GM18508 (cell line): Measurements from ENCODE around the gene METTL18.
"Not testable (repeated sequence)": the region's sequence is repeated elsewhere in the genome, so short reads cannot be mapped to it uniquely, and the experiment has no call there.

Experiments
- ATAC-seq: cut with Tn5 transposase; IDR thresholded peaks from one replicate; pipeline ENCODE4 v1.9.1; 2021; ENCODE audit warnings: moderate number of reproducible peaks; ENCODE audit not compliant: insufficient read depth, unreplicated experiment

Gene METTL18

DNA sequence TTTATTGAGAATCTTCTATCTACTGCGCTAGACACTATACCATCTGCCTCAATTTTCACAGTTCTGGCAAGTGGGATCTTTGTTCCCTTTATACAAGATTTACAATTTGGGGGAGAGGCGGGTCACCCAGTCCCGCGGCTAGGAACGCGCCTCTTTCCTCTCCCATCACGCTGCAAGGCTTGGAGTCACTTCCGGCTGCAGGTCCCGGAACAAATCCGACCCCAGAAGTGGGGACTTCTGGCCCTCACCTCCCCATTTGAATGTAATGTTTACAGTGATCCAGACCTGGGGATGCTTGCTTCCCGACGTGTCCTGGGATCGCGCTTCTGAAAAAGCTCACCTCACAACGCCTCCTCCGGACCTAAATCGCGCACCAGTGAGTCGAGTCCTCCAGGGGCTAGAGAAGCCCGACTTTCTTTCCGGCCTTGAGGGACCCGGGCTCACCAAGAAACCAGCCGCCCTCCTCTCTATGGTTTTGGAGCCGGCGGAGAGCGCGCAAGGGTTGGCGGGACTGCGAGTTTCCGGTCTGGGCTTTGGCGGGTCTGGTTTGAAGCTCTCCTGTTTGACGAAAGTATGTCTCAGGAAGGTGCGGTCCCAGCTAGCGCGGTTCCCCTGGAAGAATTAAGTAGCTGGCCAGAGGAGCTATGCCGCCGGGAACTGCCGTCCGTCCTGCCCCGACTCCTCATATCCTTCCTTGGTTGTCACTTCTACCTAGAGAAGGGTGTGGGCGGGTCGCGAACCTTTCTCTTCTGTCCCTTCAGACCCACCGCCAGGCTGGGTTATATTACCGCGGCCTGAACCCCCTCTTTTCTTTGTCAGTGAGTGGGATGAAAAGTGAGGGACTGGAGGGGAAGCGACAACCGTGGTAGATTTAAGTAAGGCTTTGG, at the start of gene METTL18:
Gene METTL18, minus strand, starts transcription at position 378 of the 887 bp plus-strand sequence. CDS start 1,212 bp downstream, outside the sequence.
- ATAC-seq, result peak; percentile 74

DNA sequence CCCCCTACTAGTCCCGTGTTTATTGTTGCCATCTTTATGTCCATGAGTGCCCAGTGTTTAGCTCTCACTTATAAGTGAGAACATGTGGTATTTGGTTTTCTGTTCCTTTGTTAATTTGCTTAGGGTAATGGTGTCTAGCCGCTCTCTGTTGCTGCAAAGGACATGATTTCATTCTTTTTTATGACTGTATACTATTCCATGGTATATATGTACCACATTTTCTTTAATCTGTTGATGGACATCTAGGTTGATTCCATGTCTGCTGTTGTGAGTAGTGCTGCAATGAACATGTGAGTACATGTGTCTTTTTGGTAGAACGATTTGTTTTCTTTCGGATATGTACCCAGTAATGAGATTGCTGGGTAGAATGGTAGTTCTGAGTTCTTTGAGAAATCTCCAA, 44.2 kb upstream of the METTL18 start:
- ATAC-seq, result no peak

DNA sequence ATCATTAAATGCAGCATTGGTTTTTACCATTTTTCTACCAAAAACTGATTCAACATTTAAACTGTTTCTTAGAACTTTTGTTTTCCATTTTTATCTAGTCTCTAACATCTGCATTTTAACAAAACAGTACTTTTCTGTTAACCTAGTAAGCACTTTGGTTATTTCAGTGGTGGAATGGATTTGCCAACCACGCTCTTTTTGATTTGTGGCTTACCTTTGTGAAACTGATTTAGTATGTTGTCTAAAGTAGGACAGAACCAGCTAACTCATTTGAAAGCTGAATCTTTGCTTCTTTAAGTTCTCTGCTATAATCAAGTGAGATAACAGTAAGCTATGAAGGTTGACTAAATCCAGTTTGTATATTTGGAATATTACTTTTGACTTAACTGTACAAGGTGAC, 41.5 kb upstream of the METTL18 start:
- ATAC-seq, result no peak

DNA sequence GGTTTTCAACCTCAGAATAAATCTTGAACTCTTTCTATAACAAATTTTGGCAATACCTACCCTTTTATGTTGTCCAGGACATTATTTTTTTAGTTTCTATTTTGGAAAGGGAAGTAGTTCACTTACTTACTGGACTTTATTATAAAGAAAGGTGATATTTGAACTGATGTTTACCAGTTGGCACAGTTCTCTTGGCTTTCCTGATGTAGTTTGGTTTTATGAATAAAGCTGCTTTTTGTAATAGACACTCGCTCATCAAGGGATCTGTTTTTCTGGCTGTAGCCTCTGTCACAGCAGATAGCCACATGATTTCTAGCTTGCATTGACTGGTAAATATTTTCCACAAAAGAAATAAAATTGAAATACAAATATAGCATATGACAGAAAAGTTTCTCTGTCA, 40.9 kb upstream of the METTL18 start:
- ATAC-seq, result no peak

DNA sequence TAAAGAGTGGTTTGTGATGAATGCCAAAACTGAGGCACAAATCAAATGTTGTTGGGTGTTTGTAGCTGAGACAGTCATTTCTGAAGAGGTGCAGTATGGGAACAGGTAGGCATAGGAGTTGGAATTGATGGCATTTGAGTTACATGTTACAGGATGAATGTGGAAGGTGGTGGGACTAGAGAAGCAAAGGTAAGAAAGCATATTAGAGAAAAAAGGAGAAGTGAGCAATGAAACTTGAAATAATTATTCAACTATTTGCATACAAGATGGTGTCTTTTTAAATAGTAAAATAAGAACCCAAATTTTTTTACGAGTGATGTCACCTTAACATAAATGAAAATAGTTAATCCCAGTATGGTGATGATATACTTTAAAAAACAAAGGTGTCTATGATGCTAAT, 40.2 kb upstream of the METTL18 start:
- no peak for ATAC-seq

DNA sequence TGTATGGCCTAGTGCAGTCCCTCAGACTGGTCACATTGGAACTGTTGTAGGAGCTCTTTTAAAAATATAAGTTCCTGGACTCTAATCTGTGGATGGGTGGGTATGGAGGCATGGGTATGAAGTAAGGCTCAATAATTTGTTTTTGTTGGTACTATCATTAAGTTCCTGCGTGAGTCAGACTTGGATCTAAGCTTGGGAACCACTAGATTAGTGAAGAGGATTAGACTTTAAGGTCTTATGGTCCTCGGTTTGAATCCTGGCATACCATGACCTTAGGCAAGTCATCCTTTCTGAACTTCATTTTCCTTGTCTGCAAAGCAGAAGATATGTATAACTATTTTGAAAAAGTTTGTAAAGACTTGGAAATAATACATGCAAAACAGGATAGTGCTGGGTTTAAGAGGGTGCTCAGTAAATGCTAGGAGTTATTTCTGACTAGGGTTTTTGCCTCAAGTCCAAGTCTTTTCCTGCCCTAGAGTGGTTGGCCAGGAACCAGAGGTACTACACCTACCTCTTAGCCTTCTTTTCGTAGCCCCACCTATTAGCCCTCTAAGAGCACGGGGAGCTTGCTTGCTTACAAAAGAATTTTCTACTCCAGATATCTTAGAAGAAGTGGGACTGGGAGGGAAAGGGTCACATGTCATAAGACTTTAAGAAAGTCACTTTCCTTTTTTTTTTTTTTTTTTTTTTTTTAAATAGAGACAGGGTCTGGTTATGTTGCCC, 38.6 kb upstream of the METTL18 start:
- ATAC-seq, result no peak

DNA sequence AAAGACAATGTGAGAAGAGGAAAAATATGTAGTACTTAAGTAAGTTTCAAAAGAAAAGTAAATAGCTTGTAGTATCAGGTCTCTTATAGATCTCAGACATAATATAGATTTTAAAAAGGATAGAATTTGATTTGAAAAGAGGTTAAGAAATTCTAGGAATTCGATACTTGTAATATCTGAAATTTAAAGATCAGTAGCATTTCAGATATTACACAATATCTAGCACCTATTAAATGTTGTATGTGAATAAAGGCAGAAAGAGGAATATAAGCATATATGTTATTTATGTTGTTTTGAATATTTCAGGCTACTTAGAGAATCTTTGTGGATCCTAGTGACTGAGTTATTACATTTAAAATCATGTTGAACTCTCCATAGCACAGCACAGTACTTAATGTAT, 35.0 kb upstream of the METTL18 start:
- no peak for ATAC-seq

DNA sequence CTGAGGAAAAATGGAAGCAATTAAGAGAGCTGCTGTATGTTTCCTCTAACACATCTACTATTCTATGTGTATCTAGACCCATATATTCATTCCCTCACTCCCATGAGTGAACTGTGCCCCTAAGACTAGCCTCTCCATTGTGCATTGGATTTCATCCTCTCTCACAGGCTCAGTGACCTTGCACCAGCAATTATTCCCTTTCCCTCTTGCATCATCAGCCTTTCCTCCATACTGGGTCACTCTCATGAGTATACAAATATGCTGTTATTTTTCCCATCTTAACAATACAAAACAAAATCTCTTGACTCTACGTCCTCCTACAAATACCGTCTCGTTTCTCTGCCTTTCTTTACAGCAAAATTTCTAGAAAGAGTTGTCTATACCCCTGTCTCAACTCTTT, 29.4 kb upstream of the METTL18 start:
- no peak for ATAC-seq

DNA sequence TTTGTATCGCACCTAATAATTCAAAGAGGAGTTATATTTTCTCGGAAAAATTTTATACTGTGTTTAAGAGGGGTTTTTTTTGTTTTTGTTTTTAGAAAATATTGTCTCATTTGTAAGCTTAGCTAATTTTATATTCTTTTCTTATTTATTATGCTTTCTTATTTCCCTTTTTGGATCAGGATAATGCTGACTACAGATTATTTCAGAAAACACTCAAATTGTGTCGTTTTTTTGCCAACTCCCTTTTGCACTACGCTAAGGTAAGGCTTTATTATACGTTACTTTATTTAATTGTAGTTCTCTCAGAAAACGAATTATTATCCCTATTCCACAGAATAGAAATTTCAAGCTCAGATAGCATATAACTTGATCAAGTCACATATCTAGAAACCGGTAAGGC, 26.8 kb upstream of the METTL18 start:
- no peak for ATAC-seq

DNA sequence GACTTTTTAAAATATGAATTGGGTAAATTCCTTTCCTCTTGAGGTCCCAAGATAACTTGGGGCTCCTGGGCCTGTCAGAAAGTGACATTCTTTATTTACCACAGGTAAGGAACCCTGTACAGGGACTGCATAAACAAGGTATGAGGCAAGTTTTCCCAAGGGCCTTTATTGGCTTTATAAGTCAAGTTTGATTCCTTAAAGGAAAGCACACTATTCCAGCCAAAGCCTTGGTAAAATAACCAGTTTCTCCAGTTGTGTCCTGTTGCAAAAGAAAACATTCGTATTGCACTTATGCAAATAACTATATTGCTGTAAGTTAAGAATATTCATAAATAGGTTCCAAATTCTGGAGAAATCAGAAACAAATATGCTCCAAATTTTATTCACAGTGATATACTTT, 21.9 kb upstream of the METTL18 start:
- ATAC-seq, result no peak

DNA sequence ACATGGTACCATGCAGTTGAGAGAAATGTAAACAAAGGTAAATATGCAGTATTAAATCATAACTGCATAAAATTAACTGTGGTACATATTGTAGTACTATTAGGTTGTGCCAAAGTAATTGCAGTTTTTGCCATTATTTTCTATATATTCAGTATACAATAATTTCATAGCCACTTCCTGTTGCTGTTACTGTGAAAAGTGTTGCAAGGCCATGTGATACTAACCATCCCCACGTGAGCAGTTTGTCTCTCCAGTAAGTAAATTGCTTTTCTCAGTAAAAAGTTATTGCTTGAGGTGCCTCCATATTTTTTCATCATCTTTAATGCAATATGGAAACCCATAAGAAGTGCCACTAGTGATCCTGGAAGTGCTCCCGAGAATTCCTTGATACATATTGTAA, 19.6 kb upstream of the METTL18 start:
- ATAC-seq, result no peak

DNA sequence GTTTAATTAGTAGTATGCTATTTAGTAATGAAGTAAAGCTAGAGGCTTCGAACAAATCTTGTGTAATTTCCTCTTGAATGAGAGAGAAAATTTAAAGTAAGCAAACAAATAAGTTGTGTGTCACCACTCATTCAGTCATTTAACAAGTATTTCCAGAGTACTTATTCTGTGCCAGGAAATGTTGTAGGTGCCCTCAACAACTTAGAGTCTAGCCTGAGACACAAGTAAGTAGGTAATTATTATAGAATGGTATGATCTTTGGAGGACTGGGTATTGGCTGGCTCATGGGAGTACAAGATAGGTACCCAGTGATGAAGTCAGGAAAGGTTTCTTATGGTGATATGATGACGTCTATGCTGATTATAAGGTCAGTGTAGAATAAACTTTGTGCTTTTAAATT, 17.4 kb upstream of the METTL18 start:
- no peak for ATAC-seq

DNA sequence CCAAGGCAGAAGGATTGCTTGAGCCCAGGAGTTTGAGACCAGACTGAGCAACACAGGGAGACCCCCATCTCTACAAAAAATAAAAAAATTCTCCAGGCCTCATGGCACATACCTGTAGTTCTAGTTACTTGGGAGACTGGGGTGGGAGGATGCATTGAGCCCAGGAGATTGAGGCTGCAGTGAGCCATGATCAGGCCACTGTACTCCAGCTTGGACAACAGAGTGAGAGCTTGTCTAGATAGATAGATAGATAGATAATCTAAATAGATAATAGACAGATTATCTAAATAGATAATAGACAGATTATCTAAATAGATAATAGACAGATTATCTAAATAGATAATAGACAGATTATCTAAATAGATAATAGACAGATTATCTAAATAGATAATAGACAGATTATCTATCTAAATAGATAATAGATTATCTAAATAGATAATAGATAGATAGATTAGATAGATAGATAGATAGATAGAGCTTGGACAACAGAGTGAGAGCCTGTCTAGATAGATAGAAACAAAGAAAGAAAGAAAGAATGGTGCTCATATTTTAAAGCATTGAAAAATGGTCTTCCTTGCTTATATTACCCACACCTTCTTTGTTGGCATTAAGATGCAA, 16.8 kb upstream of the METTL18 start:
- ATAC-seq, result not testable (repeated sequence)

DNA sequence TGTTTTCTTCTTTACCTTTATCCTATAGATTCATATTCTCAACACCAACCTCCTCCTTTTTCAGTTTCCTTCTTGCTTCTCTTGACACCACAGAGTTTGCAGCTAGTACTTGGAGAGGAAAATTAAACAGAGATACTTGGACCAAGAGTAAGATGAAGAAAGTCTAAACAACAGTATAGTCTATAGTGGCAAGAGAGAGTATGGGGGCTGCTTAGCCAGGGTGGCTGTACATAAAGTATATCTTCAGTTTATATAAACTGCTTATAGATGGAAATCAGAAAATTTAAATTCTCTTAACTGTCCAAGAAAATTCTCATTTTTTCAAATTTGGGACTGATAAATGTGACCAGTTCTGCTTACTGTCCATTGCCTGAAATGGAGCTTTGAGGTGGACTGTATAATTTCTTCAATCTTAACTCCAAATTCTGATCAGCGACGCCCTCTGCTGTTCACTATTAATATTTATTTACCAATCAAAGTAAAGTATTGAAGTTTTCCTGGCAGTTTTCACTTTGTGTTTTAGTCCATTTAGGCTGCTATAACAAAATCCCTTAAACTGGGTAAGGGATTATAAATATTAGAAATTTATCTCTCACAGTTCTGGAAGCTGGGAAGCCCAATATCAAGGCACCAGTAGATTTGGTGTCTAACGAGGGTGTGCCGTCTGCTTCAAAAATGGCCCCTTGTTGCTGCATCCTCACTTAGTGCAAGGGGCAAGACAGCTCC, 14.8 kb upstream of the METTL18 start:
- ATAC-seq, result no peak

DNA sequence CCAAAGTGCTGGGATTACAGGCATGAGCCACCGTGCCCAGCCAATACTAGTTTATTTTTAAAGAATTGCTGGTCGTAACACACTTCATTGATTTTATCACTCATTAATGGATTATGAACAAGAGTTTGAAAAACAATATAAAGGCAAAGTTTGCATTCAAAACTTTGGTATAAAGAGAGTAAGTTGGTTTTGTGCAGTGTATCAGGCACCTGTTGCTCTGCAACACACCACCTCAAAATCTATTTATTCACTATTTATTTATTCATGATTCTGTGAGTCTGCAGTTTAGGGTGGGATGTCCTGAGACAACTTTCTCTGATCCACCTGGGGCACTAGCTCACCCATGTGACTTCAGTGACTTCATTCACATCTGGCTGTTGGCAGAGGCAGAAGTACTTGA, 10.2 kb upstream of the METTL18 start:
- ATAC-seq, result no peak

DNA sequence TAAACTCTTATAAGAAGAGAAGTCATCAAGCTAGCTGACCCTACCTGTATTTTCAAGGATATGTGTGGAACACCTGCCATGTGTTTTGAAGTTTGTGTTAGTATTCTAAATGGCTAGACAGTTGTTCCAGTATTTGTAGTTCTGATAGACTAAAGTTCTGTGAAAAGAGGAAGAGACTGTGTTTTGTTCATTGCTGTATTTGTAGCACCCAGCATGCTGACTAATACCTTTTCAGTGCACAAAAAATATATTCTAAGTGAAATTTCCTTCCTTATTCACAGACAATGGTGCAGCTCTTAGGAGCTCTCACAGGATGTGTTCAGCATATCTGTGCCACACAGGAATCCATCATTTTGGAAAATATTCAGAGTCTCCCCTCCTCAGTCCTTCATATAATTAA, 8.2 kb upstream of the METTL18 start:
- no peak for ATAC-seq

DNA sequence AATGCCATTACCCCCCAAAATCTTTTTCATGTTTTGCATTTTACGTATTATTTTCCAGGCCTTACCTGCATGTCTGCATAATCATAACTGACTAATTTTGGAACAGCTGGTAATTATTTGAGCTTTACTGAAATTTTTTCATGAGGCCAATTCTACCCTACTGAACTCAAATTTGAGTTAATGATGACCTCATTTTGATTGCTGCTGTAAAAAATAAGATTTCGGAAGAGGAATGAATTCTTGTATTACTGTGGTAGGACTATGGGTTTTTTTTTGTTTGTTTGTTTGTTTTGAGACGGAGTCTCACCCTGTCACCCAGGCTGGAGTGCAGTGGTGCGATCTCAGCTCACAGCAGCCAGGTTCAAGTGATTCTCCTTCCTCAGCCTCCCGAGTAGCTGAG, 2.6 kb upstream of the METTL18 start:
- ATAC-seq, result no peak

DNA sequence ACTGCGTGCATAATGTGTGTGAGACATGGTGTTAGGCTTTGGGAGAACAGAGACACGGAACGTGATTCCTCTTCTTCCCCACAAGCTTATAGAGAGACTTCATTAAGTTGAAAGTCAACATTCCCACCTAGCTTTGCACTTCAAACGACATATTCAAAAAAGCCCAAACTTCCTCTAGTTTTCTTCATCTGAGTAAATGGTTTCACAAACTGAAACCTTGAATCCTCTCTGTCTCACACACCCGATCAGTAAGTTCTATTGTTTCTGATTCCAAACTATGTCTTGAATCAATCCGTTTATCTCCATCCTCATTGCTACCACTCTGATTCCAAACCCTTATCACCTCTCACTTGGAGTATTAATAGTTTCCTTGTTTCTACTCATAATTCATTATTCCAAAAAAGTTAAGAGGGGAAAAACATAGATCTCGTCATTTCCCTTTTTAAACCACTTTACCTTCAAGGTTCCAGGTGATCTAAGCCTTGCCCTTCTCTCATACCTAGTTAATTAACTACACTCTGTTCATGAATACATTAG, 1.6 kb upstream of the METTL18 start:
- no peak for ATAC-seq

DNA sequence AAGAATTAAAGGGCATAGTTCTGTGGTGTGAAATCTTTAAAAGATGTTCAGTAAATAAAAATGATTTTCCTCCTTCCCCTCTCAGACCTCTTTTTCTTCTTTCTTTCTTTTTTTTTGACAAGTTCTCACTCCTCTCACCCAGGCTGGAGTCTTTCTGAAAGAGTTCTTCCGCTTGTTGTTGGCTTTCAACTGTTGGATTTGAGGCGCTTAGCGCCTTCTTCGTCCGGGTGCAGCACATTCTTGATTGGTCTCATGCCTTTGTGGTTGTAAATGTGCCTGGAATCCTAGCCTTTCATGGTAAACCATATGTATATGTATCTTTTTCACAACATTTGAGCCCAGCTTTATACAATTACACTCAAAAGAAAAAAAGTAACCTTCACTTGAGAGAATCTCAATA, 980 bp upstream of the METTL18 start:
- no peak for ATAC-seq

DNA sequence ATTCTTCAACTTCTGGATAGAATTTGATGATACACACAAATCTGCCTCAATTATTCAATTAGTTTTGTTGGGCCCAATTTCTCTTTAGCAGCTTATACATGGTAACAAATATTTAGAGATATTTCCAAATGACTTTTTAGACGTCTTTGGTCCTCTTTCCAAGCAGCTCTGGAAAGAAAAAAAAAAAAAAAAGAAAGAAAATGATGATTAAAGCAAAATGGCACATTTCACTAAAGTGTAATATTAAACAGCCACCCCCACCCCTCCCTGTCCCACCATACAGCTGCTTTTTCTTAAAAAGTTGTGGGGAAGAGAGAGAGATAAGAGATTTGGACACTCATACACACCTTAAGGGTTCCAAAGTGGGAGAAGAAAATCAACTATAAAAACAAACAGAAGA, 977 bp downstream of the METTL18 start:
- no peak for ATAC-seq
